Colonic mucosa (tissue), 4 donors: ENCODE measurements around the gene TRIP10. TPM values are rescaled to one million over a fixed set of nuclear protein-coding genes. Genes with fewer than 3 reads are reported as not detected.

ENCODE experiments used
- DNase-seq: peaks from one replicate; pipeline ENCODE4 v3.0.0-alpha.2; 2020
- H3K27ac ChIP-seq: fragments of 200-600 bp; one replicate; pipeline ENCODE4 v1.8.0; 2021
- H3K27me3 ChIP-seq: fragments of 200-600 bp; one replicate; pipeline ENCODE4 v1.8.0; 2021
- H3K36me3 ChIP-seq: fragments of 200-600 bp; one replicate; pipeline ENCODE4 v1.8.0; 2021
- H3K4me1 ChIP-seq: fragments of 200-600 bp; one replicate; pipeline ENCODE4 v1.8.0; 2021; ENCODE audit warnings: mild to moderate bottlenecking
- H3K4me3 ChIP-seq: fragments of 200-600 bp; one replicate; pipeline ENCODE4 v1.8.0; 2021
- H3K9ac ChIP-seq, 2 donors: one replicate each; pipeline ENCODE4 v1.7.0; 2013; ENCODE audit warnings: control low read depth in 2 of 2, low read depth in 2 of 2, low read length in 2 of 2
- H3K9me3 ChIP-seq: fragments of 200-600 bp; one replicate; pipeline ENCODE4 v1.8.0; 2021
- CTCF ChIP-seq: fragments of 200-600 bp; IDR thresholded peaks from one replicate; pipeline ENCODE4 v1.8.0; 2022; ENCODE audit warnings: antibody characterized with exemption, mild to moderate bottlenecking
- intact Hi-C: fragments of 100-400 bp; cut with DNase I; formaldehyde crosslinking; loops from one replicate; pipeline ENCODE4 v1.14.1; 2022
- total RNA-seq, 2 donors: library from RNA; stranded (reverse); fragmentation: NEBNext Ultra II Directional in 1 of 2; extraction: Animal tissue kit (Norgen Biotek cat#: 25700) in 1 of 2; gene quantifications; one replicate each; pipeline ENCODE4 v1.2.1, GENCODE V29; 2021
- donor health status: healthy.
- donor health status: DM: no; HTN: no; CAD: no.
- donor health status: DM: no; HTN: no; CAD: no.

The TRIP10 gene
- total RNA-seq, 2 donors from 2014 or later: 67.7 to 78.2 TPM

- Histone ChIP-seq H3K27me3 (no peaks in the 10 kb centered on the region), H3K4me1 (no peaks in the 10 kb centered on the region), H3K4me3 (no peak overlapping the region), H3K27ac (no peak overlapping the region), H3K9me3 (no peaks in the 10 kb centered on the region), H3K9ac (no peak overlapping the region), H3K36me3 (no peaks in the 10 kb centered on the region)
- no peak for DNase-seq
- TF ChIP-seq CTCF: no peak
- intact Hi-C loops: no loop called here
Measured at GRCh38 chr19:6712231-6712630, 27.2 kb upstream of the TRIP10 start.

- Histone ChIP-seq H3K27ac (no peak overlapping the region), H3K4me1 (no peaks in the 10 kb centered on the region), H3K9ac (no peak overlapping the region), H3K9me3 (no peaks in the 10 kb centered on the region), H3K36me3 (no peaks in the 10 kb centered on the region), H3K27me3 (no peaks in the 10 kb centered on the region), H3K4me3 (no peak overlapping the region)
- no peak for TF ChIP-seq CTCF
- DNase-seq: no peak
- intact Hi-C loops: no loop called here
Measured at GRCh38 chr19:6712692-6713670, 26.5 kb upstream of the TRIP10 start.

- intact Hi-C loops: no loop called here
- no peaks in the 10 kb centered on the region for H3K36me3 ChIP-seq
- no peaks in the 10 kb centered on the region for H3K4me1 ChIP-seq
- H3K27me3 ChIP-seq: no peaks in the 10 kb centered on the region
- no peaks in the 10 kb centered on the region for H3K9me3 ChIP-seq
- no peak overlapping the region for H3K4me3 ChIP-seq
- no peak overlapping the region for H3K27ac ChIP-seq
- no peak for DNase-seq
- TF ChIP-seq CTCF: no peak
- H3K9ac ChIP-seq: no peak overlapping the region
Measured at GRCh38 chr19:6713773-6714692, 25.4 kb upstream of the TRIP10 start.

- no peak for TF ChIP-seq CTCF
- no peak for DNase-seq
Measured at GRCh38 chr19:6714749-6715555, 24.5 kb upstream of the TRIP10 start.

GRCh38 chr19:6716610-6716970 lies 22.9 kb upstream of the TRIP10 start:
- DNase-seq: no peak
- no peak for TF ChIP-seq CTCF

More at GRCh38 chr19:6714749-6715555, 24.5 kb upstream of the TRIP10 start:
- Histone ChIP-seq H3K27me3 (no peaks in the 10 kb centered on the region), H3K9ac (no peak overlapping the region), H3K36me3 (no peaks in the 10 kb centered on the region), H3K4me1 (no peaks in the 10 kb centered on the region), H3K4me3 (no peak overlapping the region), H3K27ac (no peak overlapping the region), H3K9me3 (no peaks in the 10 kb centered on the region)
- intact Hi-C loops: no loop called here

More at GRCh38 chr19:6716610-6716970, 22.9 kb upstream of the TRIP10 start:
- intact Hi-C loops: no loop called here
- H3K27me3 ChIP-seq: no peaks in the 10 kb centered on the region
- no peak overlapping the region for H3K27ac ChIP-seq
- H3K36me3 ChIP-seq: no peaks in the 10 kb centered on the region
- H3K4me3 ChIP-seq: no peak overlapping the region
- no peak overlapping the region for H3K9ac ChIP-seq
- no peaks in the 10 kb centered on the region for H3K9me3 ChIP-seq
- H3K4me1 ChIP-seq: no peaks in the 10 kb centered on the region
